OCI-LY7 (cell line): ENCODE results near the gene GRID2. TPM values are rescaled to one million over a fixed set of nuclear protein-coding genes. Genes with fewer than 3 reads are reported as not detected.

Experiments
- BruUV-seq: library from RNA; stranded (reverse); fragments of 400-500 nt; replicated peaks from 2 replicates; lab custom pipeline; 2021; lab: Mats Ljungman, UMichigan
- CTCF ChIA-PET: fragments of 300-600 bp; sonication (Branson Sonifier 250); formaldehyde crosslinking; loops from one replicate; lab custom pipeline; 2022; ENCODE audit warnings: antibody characterized with exemption; ENCODE audit not compliant: unreplicated experiment; lab: Charles Lee
- POLR2A ChIA-PET: fragments of 300-600 bp; sonication (Branson Sonifier 250); formaldehyde crosslinking; loops from one replicate; lab custom pipeline; 2022; ENCODE audit warnings: antibody characterized with exemption; lab: Charles Lee
- DNase-seq: peaks from one replicate; pipeline ENCODE4 v3.0.0-alpha.2; 2015; ENCODE audit warnings: low spot score
- H2AFZ ChIP-seq: fragments of 200-600 bp; sonication (generic), shearing (Covaris generic); 2 replicates; pipeline ENCODE4 v1.6.1; 2014; ENCODE audit warnings: mild to moderate bottlenecking, antibody characterized with exemption, low read length, moderate library complexity
- H3K27ac ChIP-seq: fragments of 200-600 bp; sonication (generic); 2 replicates; pipeline ENCODE4 v1.5.1; 2014; ENCODE audit warnings: mixed run types, low read depth, mild to moderate bottlenecking, moderate library complexity, low read length, inconsistent platforms; ENCODE audit not compliant: poor library complexity, severe bottlenecking
- H3K36me3 ChIP-seq: fragments of 200-600 bp; sonication (generic); 2 replicates; pipeline ENCODE4 v1.6.1; 2014; ENCODE audit warnings: mild to moderate bottlenecking, antibody characterized with exemption, low read length, moderate library complexity, mixed read lengths; ENCODE audit not compliant: insufficient read depth
- H3K4me1 ChIP-seq: fragments of 200-600 bp; sonication (generic); 2 replicates; pipeline ENCODE4 v1.5.1; 2014; ENCODE audit warnings: mild to moderate bottlenecking, low read length; ENCODE audit not compliant: insufficient read depth, poor library complexity, severe bottlenecking
- H3K4me2 ChIP-seq: fragments of 200-600 bp; sonication (generic); 2 replicates; pipeline ENCODE4 v1.6.1; 2014; ENCODE audit warnings: mild to moderate bottlenecking, low read length
- H3K4me3 ChIP-seq: fragments of 200-600 bp; sonication (generic); 2 replicates; pipeline ENCODE4 v1.5.1; 2014; ENCODE audit warnings: mild to moderate bottlenecking, low read depth, low read length; ENCODE audit not compliant: poor library complexity, severe bottlenecking
- H3K79me2 ChIP-seq: fragments of 200-600 bp; sonication (generic); 2 replicates; pipeline ENCODE4 v1.6.1; 2016; ENCODE audit warnings: low read depth, mild to moderate bottlenecking, low read length, moderate library complexity, mixed read lengths; ENCODE audit not compliant: insufficient read depth
- H3K9me2 ChIP-seq: fragments of 200-600 bp; sonication (generic); 2 replicates; pipeline ENCODE4 v1.6.1; 2016; ENCODE audit warnings: mild to moderate bottlenecking, low read length, mixed read lengths; ENCODE audit not compliant: insufficient read depth
- H3K9me3 ChIP-seq: fragments of 200-600 bp; sonication (generic); 2 replicates; pipeline ENCODE4 v1.6.1; 2014; ENCODE audit warnings: mild to moderate bottlenecking, mixed run types, low read length, mixed read lengths
- H4K20me1 ChIP-seq: fragments of 200-600 bp; sonication (generic); 2 replicates; pipeline ENCODE4 v1.6.1; 2014; ENCODE audit warnings: mild to moderate bottlenecking, antibody characterized with exemption, low read length, moderate library complexity, mixed read lengths; ENCODE audit not compliant: insufficient read depth
- CTCF ChIP-seq: fragments of 200-600 bp; sonication (generic); conservative IDR thresholded peaks from 2 replicates; pipeline ENCODE4 v1.5.1; 2014; ENCODE audit warnings: mild to moderate bottlenecking, antibody characterized with exemption, low read length, moderate library complexity, mixed read lengths
- EZH2phosphoT487 ChIP-seq: fragments of 200-600 bp; sonication (generic); IDR thresholded peaks from 2 replicates; pipeline ENCODE4 v1.6.1; 2018; ENCODE audit warnings: low read depth, borderline replicate concordance, mild to moderate bottlenecking, mixed run types, antibody characterized with exemption, low read length, moderate library complexity, mixed read lengths
- intact Hi-C: fragments of 100-400 bp; cut with micrococcal nuclease; formaldehyde crosslinking; loops from one replicate; pipeline ENCODE4 v1.10.0; 2022; ENCODE audit not compliant: unreplicated experiment
- total RNA-seq, 2 experiments: library from RNA; depleted of rRNA in 1 of 2; stranded (reverse); fragments of >200 nt in 1 of 2; shearing (Covaris generic) in 1 of 2; gene quantifications; 2 replicates each; pipeline ENCODE4 v1.2.3, GENCODE V29; 2014 to 2022

The GRID2 gene
- total RNA-seq, 2 experiments from 2014 or later, result not detected

GRCh38 chr4:92580816-92581215 is 277.1 kb downstream of the GRID2 start:
- Histone ChIP-seq H3K9me2 (no peaks in the 10 kb centered on the region), H3K4me2 (no peak overlapping the region), H3K27ac (no peak overlapping the region), H4K20me1 (no peaks in the 10 kb centered on the region), H3K36me3 (no peaks in the 10 kb centered on the region), H3K4me1 (no peaks in the 10 kb centered on the region), H3K9me3 (no peaks in the 10 kb centered on the region), H2AFZ (no peak overlapping the region), H3K4me3 (no peak overlapping the region), H3K79me2 (no peaks in the 10 kb centered on the region)
- ChIA-PET POLR2A (interaction anchor here (0.6 kb wide), 1 partner anchor 17 kb away, joined by 3 read pairs; no protein-coding TSS in a partner anchor), CTCF (no interaction called here)
- BruUV-seq, result no TSS peak
- TF ChIP-seq EZH2phosphoT487 (no peak), CTCF (no peak)
- intact Hi-C loops, result no loop called here
- no peak for DNase-seq

DNA sequence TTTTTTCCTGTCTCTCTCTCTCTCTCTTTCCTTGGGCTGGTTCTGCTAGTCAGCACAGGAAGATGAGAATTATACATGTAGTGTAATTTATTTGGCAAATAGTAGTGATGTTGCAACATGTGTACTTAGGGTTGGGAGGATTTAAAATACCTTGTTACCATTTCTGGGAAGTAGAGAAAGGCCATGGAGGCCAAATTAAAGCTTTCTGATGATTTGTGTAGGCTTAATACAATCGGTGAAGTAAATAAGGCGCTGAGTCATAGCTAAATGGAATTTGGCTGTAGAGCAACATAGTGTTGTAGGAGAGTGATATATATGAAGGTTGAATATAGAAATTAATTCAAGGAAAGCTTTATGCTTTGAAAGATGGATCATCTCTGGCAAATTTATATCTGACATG is 295.3 kb downstream of the GRID2 start:
- H3K79me2 ChIP-seq, result no peaks in the 10 kb centered on the region
- no peaks in the 10 kb centered on the region for H3K36me3 ChIP-seq
- TF ChIP-seq CTCF (no peak), EZH2phosphoT487 (no peak)
- no peaks in the 10 kb centered on the region for H3K4me1 ChIP-seq
- no peak for DNase-seq
- no peaks in the 10 kb centered on the region for H3K9me3 ChIP-seq
- intact Hi-C loops, result no loop called here
- no peak overlapping the region for H3K27ac ChIP-seq
- no peak overlapping the region for H3K4me2 ChIP-seq
- H3K4me3 ChIP-seq, result no peak overlapping the region
- no peak overlapping the region for H2AFZ ChIP-seq
- ChIA-PET POLR2A (interaction anchor here (0.7 kb wide), 2 partner anchors 43 to 1003 kb away, joined by 3 to 7 read pairs; no protein-coding TSS in a partner anchor), CTCF (no interaction called here)
- no TSS peak for BruUV-seq
- no peaks in the 10 kb centered on the region for H4K20me1 ChIP-seq
- H3K9me2 ChIP-seq, result no peaks in the 10 kb centered on the region

GRCh38 chr4:92600638-92601037 is 296.9 kb downstream of the GRID2 start:
- no peak for DNase-seq
- CTCF ChIA-PET, result no interaction called here
- BruUV-seq, result no TSS peak
- Histone ChIP-seq H3K9me2 (no peaks in the 10 kb centered on the region), H2AFZ (no peak overlapping the region), H3K4me3 (no peak overlapping the region), H3K36me3 (no peaks in the 10 kb centered on the region), H3K9me3 (no peaks in the 10 kb centered on the region), H3K4me2 (no peak overlapping the region), H3K27ac (no peak overlapping the region), H4K20me1 (no peaks in the 10 kb centered on the region), H3K4me1 (no peaks in the 10 kb centered on the region), H3K79me2 (no peaks in the 10 kb centered on the region)
- intact Hi-C loops, result no loop called here
- POLR2A ChIA-PET, result no interaction called here
- TF ChIP-seq CTCF (no peak), EZH2phosphoT487 (no peak)
